ENCODE data around the gene YJEFN3. TPM values are rescaled to one million over a fixed set of nuclear protein-coding genes. Genes with fewer than 3 reads are reported as not detected.

YJEFN3 gene
- total RNA-seq, 4 donors from 2014 or later = 0.18 to 0.31 TPM; not detected in 2

DNA sequence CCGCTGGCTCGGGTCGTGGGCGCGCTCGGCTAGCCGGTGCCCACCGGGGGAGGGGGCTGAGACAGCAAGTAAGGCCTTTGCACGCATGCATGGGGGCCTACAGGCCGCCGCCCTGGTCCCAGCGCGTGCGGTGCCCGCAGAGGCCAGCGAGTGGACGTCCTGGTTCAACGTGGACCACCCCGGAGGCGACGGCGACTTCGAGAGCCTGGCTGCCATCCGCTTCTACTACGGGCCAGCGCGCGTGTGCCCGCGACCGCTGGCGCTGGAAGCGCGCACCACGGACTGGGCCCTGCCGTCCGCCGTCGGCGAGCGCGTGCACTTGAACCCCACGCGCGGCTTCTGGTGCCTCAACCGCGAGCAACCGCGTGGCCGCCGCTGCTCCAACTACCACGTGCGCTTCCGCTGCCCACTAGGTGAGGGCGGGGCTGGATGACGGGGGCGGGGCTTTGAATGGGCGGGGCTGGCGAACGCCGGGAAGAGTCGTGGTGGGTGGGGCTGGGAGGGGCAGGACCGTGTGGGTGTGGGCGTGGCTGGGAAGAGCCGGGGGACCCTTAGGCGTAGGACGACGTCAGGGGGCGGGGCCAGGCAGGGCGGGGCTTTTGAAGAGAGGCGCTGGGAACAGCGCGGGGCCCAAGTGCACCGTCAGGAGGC, 11.5 kb downstream of the YJEFN3 start:
- Histone ChIP-seq H3K27ac (no peak overlapping the region), H3K36me3 (no peaks in the 10 kb centered on the region), H3K4me3 (peak overlapping the region in 2 of 4 donors; percentile 4 to 27), H3K4me1 (peaks cover 0 to 10% of the 10 kb centered on the region in 2 donors), H3K27me3 (peaks cover 51 to 59% (median 54%) of the 10 kb centered on the region in 3 donors), H3K9me3 (no peaks in the 10 kb centered on the region)
- intact Hi-C loops (cut with DNase I; ENCODE audit: low total_unique reads) (no loop called here), in situ Hi-C loops (cut with MboI; ENCODE audit: low sequenced_read_pairs in 4 of 4) (loop anchor here in 3 of 4 donors (25.0 kb wide), 2 partner anchors 397 to 422 kb away; no protein-coding TSS in a partner anchor)
- DNase-seq (peak; percentile 15 to 50), ATAC-seq (no peak)
- TF ChIP-seq, protein P1, sequence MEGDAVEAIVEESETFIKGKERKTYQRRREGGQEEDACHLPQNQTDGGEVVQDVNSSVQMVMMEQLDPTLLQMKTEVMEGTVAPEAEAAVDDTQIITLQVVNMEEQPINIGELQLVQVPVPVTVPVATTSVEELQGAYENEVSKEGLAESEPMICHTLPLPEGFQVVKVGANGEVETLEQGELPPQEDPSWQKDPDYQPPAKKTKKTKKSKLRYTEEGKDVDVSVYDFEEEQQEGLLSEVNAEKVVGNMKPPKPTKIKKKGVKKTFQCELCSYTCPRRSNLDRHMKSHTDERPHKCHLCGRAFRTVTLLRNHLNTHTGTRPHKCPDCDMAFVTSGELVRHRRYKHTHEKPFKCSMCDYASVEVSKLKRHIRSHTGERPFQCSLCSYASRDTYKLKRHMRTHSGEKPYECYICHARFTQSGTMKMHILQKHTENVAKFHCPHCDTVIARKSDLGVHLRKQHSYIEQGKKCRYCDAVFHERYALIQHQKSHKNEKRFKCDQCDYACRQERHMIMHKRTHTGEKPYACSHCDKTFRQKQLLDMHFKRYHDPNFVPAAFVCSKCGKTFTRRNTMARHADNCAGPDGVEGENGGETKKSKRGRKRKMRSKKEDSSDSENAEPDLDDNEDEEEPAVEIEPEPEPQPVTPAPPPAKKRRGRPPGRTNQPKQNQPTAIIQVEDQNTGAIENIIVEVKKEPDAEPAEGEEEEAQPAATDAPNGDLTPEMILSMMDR (IDR thresholded peaks at IDR 0.05 in 4 of 5, conservative IDR thresholded peaks at IDR 0.05 in 1 of 5) = no peak

DNA sequence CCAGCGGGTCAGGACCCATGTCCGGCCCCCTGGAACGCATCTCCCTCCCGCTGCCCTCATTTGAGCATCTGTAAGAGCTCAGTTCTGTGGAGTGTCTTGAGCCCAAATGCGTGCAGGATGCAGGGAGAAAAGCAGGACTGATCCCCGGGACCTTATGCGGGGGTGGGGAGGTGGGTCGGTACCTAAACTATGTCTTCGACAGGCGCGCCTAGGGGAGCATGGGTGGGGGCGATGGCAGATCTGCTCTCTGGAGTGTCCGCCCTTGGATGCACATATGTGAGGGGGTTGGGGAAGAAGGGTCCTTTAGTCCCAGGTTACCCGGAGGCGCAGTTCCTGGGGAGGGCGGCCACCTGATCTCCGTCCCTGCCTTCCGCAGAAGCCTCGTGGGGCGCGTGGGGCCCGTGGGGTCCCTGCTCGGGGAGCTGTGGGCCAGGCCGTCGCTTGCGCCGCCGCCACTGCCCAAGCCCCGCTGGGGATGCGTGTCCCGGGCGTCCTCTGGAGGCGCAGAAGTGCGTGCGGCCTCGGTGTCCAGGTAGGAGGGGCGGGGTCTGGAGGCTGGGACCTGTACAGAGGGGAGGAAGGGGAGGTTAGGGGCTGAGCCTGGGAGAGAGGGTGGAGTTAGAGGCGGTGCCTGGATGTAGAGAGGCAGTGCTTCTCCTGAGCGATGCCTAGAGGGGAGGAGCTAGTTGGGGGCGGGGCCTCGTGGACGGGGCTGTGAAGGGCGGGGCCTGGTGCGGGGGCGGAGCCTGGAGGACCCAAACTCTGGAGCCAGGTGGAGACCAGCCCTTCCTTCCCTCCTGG, 12.2 kb downstream of the YJEFN3 start:
- peak overlapping the region in 2 of 4 donors; percentile 4 to 27 for H3K4me3 ChIP-seq
- peaks cover 0 to 10% of the 10 kb centered on the region in 2 donors for H3K4me1 ChIP-seq
- H3K27me3 ChIP-seq = peaks cover 51 to 59% (median 54%) of the 10 kb centered on the region in 3 donors
- H3K27ac ChIP-seq = no peak overlapping the region
- intact Hi-C loops (cut with DNase I; ENCODE audit: low total_unique reads) (no loop called here), in situ Hi-C loops (cut with MboI; ENCODE audit: low sequenced_read_pairs in 4 of 4) (loop anchor here in 3 of 4 donors (25.0 kb wide), 2 partner anchors 396 to 421 kb away; no protein-coding TSS in a partner anchor)
- no peaks in the 10 kb centered on the region for H3K36me3 ChIP-seq
- TF ChIP-seq, protein P1 (IDR thresholded peaks at IDR 0.05 in 4 of 5, conservative IDR thresholded peaks at IDR 0.05 in 1 of 5) = no peak
- no peak for TF ChIP-seq POLR2A (IDR thresholded peaks at IDR 0.05)
- no peaks in the 10 kb centered on the region for H3K9me3 ChIP-seq
- ATAC-seq (no peak), DNase-seq (no peak)

DNA sequence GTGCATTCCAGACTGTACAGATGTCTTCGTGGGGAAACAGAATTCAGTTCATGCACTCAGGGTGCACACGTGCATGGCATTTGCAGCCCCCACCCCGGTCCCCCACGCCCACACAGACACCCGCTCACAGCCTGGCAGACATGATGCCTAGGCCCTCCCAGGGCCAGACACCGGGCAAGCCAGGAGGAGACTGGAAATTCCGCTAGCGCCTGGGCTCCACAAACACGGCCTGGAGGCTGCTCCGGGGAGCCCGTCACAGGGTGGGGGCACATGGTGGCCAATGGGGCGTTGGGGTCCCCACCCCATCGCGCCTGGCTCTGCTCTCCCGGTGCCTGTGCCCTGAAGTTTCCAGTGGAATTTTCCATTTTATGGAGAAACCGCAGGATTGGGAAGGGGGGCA, 12.9 kb downstream of the YJEFN3 start:
- ATAC-seq (no peak), DNase-seq (no peak)
- Histone ChIP-seq H3K36me3 (no peaks in the 10 kb centered on the region), H3K9me3 (no peaks in the 10 kb centered on the region), H3K4me3 (no peak overlapping the region), H3K27ac (no peak overlapping the region), H3K27me3 (peaks cover 55 to 64% (median 61%) of the 10 kb centered on the region in 3 donors), H3K4me1 (peaks cover 0 to 10% of the 10 kb centered on the region in 2 donors)
- intact Hi-C loops (cut with DNase I; ENCODE audit: low total_unique reads) = no loop called here
- TF ChIP-seq, protein P1 (IDR thresholded peaks at IDR 0.05 in 4 of 5, conservative IDR thresholded peaks at IDR 0.05 in 1 of 5) = no peak
- no peak for TF ChIP-seq POLR2A (IDR thresholded peaks at IDR 0.05)
- in situ Hi-C loops (cut with MboI; ENCODE audit: low sequenced_read_pairs in 4 of 4) = loop anchor here in 3 of 4 donors (25.0 kb wide), 2 partner anchors 396 to 421 kb away; no protein-coding TSS in a partner anchor

DNA sequence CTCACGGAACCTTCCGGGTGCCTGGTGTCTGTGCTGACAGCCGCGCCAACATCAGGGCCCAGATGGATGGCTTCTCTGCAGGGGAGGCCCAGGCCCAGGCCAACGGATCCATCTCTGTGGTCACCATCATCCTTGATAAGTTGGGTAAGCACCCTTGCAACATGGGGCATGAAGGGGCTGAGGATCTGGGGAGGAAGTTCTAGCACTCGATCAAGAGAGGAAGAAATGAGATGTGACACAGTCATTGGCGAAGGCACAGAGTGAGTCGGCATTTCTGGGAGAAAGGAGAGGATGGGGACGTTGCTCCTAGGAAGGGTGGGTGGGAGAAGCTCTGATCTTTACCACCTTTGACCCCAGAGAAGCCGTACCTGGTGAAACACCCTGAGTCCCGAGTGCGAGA, 13.8 kb downstream of the YJEFN3 start:
- no peak for TF ChIP-seq POLR2A (IDR thresholded peaks at IDR 0.05)
- TF ChIP-seq, protein P1 (IDR thresholded peaks at IDR 0.05 in 4 of 5, conservative IDR thresholded peaks at IDR 0.05 in 1 of 5) = no peak
- ATAC-seq (no peak), DNase-seq (no peak)
- H3K9me3 ChIP-seq = no peaks in the 10 kb centered on the region
- H3K36me3 ChIP-seq = no peaks in the 10 kb centered on the region
- intact Hi-C loops (cut with DNase I; ENCODE audit: low total_unique reads) (no loop called here), in situ Hi-C loops (cut with MboI; ENCODE audit: low sequenced_read_pairs in 4 of 4) (loop anchor here in 3 of 4 donors (25.0 kb wide), 2 partner anchors 395 to 420 kb away; no protein-coding TSS in a partner anchor)
- no peak overlapping the region for H3K4me3 ChIP-seq
- H3K27me3 ChIP-seq = peaks cover 53 to 65% (median 57%) of the 10 kb centered on the region in 3 donors
- no peak overlapping the region for H3K27ac ChIP-seq
- peaks cover 0 to 10% of the 10 kb centered on the region in 2 donors for H3K4me1 ChIP-seq
